ENCODE measurements around the gene PARD6A.

GRCh38 chr16:67702130-67702529, 41.4 kb downstream of the PARD6A start:
- TF ChIP-seq CTCF (IDR thresholded peaks at IDR 0.05; ENCODE audit: low read length) = no peak
- TF ChIP-seq EZH2 (optimal IDR thresholded peaks at IDR 0.05; ENCODE audit: low read depth, low read length) = no peak
- no peak for TF ChIP-seq EZH2phosphoT487 (IDR thresholded peaks at IDR 0.05; ENCODE audit: low read length)

Measured in MM.1S (cell line).